GM04503 (cell line): ENCODE data around the gene TIGD3.

Experiments
- DNase-seq: peaks from one replicate; pipeline ENCODE4 v3.0.0-alpha.2; 2012; ENCODE audit warnings: low read depth

TIGD3 gene

DNA sequence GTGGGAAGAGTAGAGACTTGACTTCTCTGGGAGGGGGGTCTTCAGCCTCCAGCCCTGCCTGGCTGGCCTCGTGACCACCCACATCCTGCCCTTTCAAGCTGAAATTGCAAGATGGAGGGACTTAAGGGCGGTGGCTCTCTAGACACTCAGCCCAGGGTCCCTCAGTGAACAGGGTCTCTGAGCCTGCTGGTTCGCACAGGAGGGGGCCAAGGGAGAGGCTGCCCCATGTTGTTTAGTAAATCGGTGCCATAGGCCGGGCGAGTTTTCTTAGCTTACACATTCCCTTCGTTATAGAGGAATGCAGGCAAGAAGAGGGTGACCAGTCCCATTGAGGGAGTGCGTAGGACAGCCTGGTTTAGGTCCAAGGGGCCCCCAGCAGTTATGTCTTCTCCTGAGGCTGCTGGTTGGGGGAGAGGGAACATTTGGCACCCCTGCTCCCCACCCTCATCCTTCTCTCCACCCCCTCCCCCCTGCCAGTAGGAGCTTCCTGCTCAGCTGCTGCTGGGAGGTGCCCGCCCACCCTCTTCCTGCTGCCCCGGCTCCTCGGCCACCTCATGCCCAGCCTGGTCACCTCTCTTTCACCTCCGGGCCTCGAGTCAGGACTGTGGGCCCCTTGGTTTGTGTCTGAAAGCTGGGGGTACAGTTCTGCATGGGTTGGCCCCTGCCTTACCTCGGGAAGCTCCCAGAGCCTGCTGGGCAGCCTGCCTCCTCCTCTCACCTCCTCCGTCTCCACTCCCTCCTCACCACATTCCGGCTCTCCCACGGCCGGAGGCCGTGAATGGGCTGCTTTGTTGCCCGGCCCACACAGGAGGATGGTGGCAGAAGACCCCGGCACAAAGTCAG, 35.8 kb downstream of the TIGD3 start:
- DNase-seq = no peak

DNA sequence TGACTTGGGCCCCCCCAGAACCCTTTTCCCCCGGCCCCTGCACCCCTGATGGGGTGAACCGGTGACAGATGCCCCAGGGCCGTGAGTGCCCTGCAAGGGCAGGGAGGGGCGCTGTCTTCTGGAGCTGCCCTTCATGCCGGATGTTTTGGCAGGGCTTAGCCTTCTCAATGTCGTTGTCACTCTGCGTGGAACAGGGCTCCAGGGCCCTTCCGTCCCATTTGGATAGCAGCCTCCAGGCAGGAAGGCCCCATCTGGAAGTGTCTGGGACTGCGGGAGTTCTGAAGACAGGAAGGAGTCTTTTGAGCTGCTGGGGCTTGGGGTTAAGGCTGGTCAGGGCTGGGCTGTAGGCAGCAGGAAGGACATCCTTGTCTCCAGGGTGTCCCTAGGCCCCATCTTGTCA, 36.4 kb downstream of the TIGD3 start:
- DNase-seq = no peak

DNA sequence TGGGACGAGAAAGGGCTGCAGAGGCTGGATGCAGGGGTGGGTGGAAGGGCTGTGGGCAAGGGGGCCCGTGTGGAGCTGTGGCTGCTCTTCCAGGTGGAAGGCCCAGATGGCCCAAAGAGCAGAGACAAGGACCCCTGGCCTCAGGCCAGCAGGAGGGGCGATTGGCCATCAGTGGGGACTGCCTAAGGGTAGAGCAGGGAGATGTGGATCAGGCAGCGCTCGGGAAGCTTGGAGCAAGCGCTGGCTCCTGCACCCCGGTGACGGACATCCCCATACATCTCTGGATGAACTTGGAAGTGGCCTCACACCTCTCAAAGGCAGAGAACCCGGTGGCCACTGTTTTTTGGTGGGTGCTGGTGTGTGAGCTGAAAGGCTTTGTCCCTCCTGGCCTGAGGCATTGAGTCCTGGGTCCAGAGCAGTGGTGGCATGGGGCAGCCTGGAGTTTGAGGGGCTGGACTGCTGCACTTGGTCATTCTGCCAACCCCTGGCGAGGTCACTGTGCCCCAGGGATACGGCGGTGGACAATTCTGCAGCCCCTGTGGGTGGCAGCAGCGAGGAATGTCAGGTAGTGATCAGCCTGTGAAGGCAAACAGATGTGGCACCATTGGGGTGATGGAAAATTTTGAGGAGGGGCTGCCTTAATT, 37.8 kb downstream of the TIGD3 start:
- DNase-seq = no peak

DNA sequence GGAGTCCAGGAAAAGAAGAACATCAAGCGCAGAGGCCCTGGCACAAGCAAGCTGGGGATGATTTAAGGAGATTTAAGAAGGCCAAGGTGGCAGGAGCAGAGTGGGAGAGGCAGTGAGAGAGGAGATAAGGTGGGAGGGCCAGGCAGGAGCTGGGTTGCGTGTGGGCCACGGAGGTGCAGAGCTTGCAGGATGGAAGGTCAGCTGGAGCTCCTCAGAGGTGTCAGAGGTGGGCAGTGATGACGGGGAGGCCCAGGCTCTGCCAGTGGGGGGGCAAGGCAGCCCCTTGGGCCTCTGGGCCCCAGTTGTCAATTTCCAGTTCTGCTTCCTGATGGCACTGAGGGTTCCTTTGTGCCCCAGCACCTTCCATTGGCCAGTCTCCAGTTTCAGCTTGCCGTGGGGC, 38.3 kb downstream of the TIGD3 start:
- no peak for DNase-seq

DNA sequence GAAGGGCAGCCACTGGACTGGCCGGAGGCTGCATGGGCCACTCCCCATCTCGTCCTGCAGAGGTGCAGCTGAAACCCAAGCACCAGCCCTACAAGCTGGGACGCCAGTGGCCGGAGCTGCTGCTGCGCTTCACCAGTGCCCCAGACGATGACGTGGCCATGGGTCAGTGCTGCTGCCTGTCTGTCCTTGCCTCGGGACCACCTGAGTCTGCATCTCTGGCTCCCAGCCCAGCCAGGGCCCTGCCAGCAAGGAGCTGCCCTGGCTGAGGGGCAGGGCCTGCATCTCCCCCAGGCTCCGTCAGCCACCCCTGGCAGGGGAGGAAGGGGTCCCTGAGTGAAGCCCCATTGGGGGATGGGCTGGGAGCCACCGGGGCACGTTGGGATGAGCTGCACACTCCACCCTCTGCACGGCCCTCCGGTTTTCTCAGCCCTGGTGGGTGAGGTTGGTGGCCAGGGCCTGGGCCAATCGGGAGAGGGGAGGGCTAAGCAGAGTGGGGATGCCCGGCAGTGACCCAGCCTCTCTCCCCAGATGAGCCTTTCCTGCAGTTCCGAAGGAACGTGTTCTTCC, 39.0 kb downstream of the TIGD3 start:
- no peak for DNase-seq

DNA sequence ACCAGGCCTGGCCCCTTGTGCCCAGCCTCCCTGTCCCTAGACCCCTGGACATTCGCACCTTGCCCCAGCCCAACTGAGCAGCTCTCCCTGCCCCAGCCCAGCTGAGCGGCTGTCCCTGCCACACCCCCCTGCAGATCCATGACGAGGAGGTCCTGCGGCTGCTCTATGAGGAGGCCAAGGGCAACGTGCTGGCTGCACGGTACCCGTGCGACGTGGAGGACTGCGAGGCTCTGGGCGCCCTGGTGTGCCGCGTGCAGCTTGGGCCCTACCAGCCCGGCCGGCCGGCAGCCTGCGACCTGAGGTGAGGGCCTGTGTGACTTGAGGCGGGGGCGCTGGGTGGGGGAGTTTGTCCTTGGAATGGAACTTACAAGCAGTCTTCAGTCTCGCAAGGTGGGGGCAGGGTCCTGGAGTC, 39.6 kb downstream of the TIGD3 start:
- no peak for DNase-seq

DNA sequence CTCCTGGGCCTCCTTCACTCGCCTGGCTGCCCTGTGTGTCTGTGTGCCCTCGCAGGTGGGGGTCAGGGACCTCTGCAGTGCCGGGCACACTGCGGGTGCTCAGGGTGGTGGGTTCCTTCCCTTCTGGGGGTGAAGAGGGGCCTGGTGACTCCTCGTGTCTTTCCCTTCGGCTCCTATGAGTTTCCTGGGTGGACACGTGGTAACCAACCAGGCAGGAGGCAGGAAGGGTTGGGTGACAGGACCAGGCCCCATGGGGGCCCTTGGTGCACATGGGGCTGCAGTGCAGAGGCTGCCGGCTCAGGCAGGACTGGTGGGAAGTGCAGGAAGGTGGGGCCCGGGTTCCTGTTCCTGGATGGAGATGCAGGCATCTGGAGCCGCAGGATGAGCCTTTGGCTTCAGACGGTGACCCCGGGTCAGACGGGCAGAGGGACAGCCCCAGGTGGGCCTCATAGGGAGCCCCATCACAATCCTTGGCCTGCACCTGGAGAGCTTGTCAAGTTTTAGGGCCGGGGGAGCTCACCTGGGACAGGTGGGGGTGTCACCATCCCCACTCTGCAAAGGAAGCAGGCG, 41.5 kb downstream of the TIGD3 start:
- no peak for DNase-seq

DNA sequence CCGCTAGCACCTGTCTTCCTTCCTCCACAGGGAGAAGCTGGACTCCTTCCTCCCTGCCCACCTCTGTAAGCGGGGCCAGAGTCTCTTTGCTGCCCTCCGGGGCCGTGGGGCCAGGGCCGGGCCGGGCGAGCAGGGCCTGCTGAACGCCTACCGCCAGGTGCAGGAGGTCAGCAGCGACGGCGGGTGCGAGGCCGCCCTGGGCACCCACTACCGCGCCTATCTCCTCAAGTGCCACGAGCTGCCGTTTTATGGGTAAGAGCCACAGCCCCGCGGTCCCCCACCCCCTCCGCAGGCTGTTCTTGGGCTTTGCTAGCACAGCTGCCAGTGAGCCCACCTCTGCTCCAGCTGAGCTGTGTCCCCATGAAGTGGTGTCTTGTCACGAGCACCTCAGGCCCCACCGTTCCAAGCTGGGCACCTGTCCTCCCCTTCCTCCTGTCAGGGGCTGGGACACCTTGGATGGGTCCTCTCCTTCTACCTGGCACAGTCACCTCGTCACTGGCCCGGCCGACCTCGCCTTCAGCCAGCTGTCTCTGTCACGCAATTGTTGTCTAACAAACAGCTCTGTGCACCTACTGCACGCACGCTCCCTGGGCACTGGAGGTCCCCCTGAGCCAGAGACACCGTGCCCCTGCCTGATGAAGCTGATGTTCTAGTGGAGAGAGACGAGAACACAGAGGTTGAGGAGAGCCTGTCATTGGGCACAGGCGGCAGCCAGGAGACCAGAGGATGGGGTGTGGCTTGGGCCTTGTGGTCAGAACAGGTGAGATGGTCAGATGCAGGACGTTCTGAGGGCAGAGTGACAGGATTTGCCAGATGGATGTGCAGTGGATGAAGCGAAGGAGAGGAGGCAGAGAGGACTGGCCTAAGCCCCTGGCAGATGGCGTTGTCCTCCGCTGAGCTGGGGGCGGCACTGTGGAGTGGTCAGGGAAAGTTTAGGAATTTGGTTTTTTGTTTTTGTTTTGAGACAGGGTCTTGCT, 42.5 kb downstream of the TIGD3 start:
- DNase-seq = no peak

DNA sequence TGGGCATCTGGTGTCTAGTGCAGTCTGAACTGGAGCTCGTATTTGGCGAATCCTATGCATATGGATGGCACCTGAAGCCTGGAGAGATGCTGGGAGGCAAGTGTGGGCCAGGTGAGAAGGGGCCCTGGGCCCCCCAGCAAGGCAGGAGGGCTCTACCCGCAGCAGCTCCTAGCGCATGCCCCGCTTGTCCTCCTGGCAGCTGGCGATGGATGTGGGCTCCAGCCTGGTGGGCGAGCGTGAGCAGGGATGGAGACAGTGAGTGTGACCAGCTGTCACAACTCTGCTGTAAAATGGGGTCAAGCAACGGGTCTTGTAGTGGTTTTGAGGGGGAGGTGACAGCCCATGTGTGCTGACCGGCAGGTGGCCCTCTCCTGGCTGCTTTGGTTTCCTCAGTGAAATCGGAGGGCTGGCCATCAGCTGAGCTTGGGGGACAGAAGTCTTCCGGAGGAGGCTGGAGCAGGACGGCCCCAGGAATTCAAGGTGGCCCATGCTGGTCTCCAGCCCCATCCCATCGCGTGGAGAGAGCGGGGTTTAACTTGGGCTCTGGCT, 43.9 kb downstream of the TIGD3 start:
- no peak for DNase-seq

DNA sequence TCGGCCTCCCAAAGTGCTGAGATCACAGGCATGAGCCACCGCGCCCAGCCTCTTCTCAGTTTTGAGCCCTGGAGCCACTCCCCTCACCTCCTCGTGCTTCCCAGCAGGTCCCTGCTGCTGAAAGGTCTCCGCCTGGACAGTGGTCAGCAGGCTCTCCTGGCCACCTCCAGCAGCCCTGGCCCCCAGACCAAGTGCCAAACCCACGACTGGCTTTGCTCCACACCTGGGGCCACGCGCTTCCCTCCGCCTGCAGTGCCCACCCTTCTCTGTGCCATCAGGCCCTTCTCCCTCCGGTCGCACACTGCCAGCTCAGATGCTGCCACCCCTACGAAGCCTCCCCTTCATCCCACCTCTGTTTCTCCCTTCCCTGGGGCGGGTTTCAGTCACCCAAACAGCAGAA, 44.7 kb downstream of the TIGD3 start:
- no peak for DNase-seq

DNA sequence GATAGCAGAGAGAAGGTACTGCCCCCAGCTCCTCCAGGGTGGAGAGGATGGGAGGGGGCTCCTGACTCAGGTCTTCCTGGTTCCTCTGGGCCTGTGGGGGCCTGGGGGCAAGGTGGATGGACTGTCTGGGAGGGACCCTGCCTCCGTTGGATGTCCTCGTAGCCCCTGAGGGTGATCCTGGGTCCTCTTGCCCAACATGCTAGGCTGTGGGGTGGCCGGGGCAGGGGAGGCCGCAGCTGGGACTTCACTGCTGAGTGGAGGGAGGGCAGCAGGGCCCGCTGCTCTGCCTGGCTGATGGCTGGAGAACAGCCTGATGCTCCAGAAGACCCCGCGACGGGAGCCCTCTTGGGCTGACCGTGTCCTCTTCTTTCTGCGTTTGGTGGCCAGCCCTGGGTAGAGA, 45.3 kb downstream of the TIGD3 start:
- DNase-seq = no peak

DNA sequence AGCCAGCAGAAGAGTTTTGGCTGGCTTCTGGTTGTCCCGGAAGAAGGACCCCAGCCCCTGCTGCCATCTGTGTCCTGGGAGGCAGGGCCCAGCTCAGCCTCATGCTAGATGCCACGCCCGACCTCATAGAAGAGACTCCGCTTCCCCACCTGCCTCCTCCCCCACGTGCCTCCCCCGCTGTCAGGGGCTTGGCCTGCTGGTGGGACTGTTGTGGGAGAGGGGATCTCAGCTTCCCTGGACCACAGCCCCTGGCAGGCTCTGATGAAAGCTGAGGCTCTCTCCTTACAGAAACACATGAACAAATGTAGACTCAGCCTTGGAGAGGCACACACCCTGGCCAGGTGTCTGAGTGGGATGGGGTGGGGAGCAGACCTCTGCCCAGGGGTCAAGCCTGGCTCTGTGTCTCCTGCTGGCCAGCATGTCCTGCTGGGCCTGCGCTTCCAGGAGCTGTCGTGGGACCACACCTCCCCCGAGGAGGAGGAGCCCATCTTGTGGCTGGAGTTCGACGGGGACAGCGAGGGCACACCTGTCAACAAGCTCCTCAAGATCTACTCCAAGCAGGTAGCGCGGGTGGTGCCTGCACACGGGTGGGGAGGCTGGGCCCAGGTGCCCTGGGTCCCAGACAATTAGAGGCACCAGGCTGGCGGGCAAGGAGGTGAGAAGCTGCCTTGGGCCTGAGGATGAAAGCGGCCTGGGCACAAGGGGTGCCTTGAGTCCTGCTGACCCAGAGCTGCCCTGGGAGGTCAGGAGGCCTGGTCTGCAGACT, 45.9 kb downstream of the TIGD3 start:
- no peak for DNase-seq

DNA sequence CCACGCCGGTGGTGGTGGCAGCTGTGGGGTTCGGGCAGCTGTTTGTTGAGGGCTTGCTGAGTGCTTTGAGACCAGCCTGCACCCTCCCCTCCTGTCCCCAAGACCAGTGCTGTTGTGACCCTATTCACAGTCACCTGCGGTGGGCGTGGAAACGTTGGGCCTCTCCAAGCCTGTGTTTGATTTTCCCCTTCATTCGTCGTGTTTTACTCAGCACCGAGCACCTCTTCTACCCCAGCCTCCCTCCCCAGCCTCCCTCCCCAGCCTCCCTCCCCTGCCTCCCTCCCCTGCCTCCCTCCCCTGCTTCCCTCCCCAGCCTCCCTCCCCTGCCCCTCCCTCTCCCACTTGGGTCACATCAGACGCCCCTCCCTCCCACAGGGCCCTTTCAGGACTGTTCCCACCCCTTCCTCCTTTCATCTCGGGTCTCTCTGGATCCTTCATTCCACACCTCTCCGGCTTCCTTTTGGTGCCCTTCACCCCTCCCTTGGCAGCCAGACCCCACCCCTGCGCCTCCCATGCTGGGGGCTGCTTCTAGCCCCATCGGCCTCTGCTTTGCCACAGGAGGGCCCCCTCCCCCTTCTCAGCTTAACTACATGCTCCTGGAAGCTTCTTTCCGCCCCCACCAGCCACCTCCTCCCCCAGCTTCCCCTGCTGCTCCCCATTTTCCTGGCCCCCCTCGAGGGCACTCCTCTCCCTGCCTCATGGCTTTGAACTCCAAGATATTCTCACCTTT, 46.7 kb downstream of the TIGD3 start:
- no peak for DNase-seq

DNA sequence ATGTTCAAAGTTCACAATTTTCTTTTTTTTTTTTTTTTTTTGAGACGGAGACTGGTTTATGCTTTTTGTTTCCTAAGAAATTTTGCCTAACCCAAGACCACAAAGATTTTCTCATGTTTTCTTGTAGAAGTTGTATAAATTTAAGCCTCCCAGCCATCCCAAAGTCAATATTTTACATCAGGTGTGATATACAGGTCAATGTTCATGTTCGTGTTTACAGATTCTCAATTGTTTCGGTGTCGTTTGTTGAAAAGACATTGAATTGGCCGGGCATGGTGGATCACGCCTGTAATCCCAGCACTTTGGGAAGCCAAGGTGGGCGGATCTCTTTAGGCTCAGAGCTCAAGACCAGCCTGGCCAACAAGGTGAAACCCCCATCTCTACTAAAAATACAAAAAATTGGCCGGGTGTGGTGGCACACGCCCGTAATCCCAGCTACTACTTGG, 47.3 kb downstream of the TIGD3 start:
- no peak for DNase-seq

DNA sequence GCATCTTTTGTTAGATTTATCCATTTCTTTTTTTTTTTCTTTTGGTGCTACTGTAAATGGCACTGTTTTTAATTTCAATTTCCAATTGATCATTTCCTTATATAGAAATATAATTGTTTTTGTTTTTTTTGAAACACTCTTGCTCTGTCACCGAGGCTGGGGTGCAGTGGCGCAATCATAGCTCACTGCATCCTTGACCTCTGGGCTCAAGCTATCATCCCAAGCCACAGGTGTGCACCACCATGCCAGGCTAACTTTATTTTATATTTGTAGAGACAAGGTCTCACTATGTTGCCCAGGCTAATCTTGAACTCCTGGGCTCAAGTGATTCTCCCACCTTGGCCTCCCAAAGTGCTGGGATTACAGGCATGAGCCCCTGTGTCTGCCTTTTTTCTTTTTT, 48.2 kb downstream of the TIGD3 start:
- no peak for DNase-seq

DNA sequence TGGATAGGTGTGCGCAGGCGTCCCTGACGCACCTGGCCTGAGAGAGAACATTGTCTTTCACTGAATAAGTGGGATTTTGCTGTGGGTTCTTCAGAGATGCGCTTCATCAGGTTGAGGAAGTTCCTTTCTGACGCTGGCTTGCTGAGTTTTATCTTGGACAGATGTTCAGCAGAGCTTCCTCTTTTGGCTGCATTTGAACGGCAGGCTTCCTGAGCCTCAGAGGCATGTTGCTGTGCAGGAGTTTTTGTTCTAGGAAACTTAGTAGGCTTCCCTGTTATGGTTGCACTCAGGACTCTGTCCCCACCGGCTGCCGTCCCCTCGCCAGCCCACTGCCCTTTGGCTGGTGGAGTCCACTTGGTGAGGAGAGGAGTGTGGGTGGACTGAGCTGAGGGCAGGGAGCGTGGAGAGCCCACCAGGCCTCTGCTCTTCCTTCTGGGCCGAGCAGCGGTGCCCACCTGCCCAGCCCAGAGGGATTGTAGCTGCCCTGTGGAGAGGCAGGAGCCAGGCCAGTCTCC, 49.1 kb downstream of the TIGD3 start:
- no peak for DNase-seq

DNA sequence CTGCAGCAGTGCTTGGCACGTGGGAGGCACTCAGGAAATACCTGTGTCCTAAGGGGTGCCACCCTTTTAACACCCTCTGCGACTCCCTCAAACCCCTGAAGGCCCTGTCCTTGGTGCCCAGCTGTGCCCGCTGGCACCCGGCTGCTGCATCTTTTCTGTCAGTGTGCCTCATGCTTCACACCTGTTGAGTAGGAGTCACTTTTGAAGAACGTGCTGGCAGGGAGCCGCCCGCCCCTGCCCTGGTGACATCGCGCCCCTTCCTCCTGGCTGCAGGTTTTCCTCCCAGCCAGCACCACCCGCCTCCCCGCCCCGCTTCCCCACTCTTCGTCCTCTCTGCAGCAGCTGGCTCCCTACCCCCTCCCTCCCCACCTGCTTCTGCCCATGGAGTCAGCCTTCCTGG, 49.7 kb downstream of the TIGD3 start:
- no peak for DNase-seq

DNA sequence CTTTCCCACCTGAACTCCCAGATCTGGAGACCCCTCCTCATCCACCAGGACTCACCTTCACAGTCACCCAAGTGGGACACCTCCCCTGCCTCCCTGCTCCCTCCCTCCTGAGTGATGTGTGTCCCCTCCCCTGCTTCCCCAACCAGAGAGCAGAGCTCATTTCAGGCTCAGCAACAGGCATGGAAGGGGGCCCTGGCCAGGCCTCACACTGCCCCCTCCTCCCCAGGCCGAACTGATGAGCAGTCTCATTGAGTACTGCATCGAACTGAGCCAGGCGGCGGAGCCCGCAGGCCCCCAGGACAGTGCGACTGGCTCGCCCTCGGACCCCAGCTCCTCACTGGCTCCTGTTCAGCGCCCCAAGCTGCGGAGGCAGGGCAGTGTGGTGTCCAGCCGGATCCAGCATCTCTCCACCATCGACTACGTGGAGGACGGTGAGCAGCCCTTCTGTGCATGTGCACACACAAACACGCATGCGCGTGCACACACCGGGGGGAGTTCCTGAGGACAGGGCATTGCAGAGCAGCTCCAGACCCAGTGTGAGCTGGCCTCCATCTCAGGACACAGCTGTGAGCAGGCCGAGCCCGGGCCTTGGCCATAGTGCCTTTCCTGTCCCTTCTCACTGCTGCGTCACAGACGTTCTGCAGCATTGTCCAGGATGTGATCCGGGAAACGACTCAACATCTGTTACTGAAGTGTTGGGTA, 50.2 kb downstream of the TIGD3 start:
- DNase-seq = no peak
